Activated T-helper 2 cell treated with anti-CD3 and anti-CD28 coated beads, Interferon-gamma antibody, Interleukin-2, Interleukin-4, amounts not matched to agents 10 μg/mL and 5 μg/mL and 100 μg/mL, durations not matched to agents 14 hours and 24 hours and 36 hours (primary cell): ENCODE data around the gene VWA3B. TPM values are rescaled to one million over a fixed set of nuclear protein-coding genes. Genes with fewer than 3 reads are reported as not detected.
"Not testable (repeated sequence)": the region's sequence is repeated elsewhere in the genome, so short reads cannot be mapped to it uniquely, and the experiment has no call there.

Experiments used
- DNase-seq: peaks from one replicate; pipeline ENCODE4 v3.0.0; 2021; ENCODE audit warnings: low spot score
- H3K27ac Mint-ChIP-seq: one replicate; pipeline ENCODE4 v1.8.0; 2021; ENCODE audit warnings: mixed read lengths
- H3K27me3 Mint-ChIP-seq: one replicate; pipeline ENCODE4 v1.8.0; 2021; ENCODE audit warnings: low read depth, mixed read lengths
- H3K36me3 Mint-ChIP-seq: one replicate; pipeline ENCODE4 v1.8.0; 2021; ENCODE audit warnings: low read depth, mixed read lengths
- H3K4me1 Mint-ChIP-seq: one replicate; pipeline ENCODE4 v1.8.0; 2021; ENCODE audit warnings: low read depth, mixed read lengths
- H3K4me3 Mint-ChIP-seq: one replicate; pipeline ENCODE4 v1.8.0; 2021; ENCODE audit warnings: low read depth, mild to moderate bottlenecking, moderate library complexity, mixed read lengths
- H3K9me3 Mint-ChIP-seq: one replicate; pipeline ENCODE4 v1.8.0; 2021; ENCODE audit warnings: mixed read lengths
- intact Hi-C: fragments of 100-400 bp; cut with micrococcal nuclease; formaldehyde crosslinking; loops from one replicate; pipeline ENCODE4 v1.15.1; 2023
- total RNA-seq: library from RNA; stranded (reverse); gene quantifications from 2 replicates; pipeline ENCODE4 v1.2.3, GENCODE V29; 2022

The VWA3B gene
- total RNA-seq, 1 donor from 2014 or later, result not detected

DNA sequence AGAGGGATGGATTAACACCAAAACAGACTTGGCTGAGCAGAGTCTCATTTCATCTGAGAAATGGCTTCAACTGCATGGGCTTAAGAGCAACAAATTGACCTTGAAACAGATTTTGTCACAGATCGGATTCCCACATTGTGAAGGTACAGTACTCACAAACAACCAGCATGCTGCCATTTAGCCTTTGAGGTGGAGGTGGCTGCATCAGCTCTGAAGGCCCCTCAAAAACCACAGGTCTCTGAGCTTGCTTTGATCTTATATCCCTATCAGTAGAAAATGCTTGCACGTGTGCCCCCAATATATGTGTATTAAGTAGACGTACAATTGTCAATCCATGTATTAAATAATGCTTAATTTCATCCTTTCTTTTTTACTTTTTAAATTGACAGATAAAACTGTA, 6.2 kb downstream of the VWA3B start:
- no peaks in the 10 kb centered on the region for H3K36me3 Mint-ChIP-seq
- no peak for DNase-seq
- H3K4me3 Mint-ChIP-seq, result no peak overlapping the region
- peaks cover 42% of the 10 kb centered on the region for H3K27me3 Mint-ChIP-seq
- peaks cover 21% of the 10 kb centered on the region for H3K9me3 Mint-ChIP-seq
- H3K4me1 Mint-ChIP-seq, result peaks cover 3% of the 10 kb centered on the region
- no peak overlapping the region for H3K27ac Mint-ChIP-seq
- intact Hi-C loops, result no loop called here

DNA sequence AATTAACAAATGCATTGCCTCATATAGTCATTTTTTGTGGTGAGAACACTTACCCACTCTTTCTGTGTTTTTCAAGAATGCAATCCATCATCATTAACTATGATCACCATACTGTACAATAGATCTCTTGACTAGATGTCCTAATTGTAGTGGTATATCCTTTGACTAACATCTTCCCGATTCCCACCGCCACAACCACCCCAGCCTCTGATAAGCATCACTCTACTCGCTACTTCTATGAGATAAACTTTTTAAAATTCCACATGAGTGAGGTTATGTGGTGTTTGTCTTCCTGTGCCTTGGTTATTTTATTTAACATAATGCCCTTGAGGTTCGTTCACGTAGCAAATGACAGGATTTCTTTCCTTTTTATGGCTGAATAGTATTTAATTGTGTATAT, 6.6 kb downstream of the VWA3B start:
- Mint-ChIP-seq H3K4me3 (no peak overlapping the region), H3K27me3 (peaks cover 39% of the 10 kb centered on the region), H3K27ac (no peak overlapping the region), H3K9me3 (peaks cover 24% of the 10 kb centered on the region), H3K4me1 (no peaks in the 10 kb centered on the region), H3K36me3 (no peaks in the 10 kb centered on the region)
- DNase-seq, result no peak
- intact Hi-C loops, result no loop called here

DNA sequence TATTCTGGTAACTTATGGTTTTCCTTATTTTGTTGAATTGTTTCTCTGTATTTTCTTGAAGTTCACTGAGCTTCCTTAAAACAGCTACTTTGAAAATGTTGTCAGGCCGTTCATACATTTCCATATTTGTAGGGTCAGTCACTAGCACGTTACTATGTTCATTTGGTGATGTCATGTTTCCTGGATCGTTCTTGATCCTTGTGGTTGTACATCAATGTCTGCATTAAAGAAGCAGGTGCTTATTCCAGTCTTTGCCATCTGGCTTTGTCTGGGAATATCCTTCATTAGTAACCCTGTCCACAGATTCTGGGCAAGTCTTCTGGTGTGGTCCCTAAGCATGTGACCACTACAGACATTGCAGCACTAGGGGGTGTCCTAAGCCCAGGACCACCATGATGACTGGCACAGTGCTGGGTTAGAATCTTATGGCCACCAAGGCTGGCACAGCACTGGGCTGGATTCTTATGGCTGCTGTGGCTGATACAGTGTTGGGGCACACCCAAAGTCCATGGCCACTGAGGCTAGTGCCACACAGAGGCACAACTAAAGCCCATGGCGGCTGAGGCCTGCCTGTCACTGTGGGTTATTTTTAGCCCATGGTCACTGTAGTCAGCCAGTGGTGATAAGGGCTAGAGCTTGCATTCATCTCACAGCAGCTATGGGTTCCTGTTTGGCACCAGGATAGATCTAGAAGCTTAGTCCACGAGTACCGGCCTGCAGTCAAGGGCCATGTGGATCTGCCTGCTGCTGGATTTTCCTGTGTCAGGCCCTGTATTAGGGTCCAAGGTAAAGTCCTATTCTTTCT, 13.2 kb downstream of the VWA3B start:
- DNase-seq, result no peak
- H3K27me3 Mint-ChIP-seq, result peaks cover 21% of the 10 kb centered on the region
- no peak overlapping the region for H3K27ac Mint-ChIP-seq
- intact Hi-C loops, result no loop called here
- peaks cover 28% of the 10 kb centered on the region for H3K9me3 Mint-ChIP-seq
- no peak overlapping the region for H3K4me3 Mint-ChIP-seq
- no peaks in the 10 kb centered on the region for H3K36me3 Mint-ChIP-seq
- no peaks in the 10 kb centered on the region for H3K4me1 Mint-ChIP-seq

DNA sequence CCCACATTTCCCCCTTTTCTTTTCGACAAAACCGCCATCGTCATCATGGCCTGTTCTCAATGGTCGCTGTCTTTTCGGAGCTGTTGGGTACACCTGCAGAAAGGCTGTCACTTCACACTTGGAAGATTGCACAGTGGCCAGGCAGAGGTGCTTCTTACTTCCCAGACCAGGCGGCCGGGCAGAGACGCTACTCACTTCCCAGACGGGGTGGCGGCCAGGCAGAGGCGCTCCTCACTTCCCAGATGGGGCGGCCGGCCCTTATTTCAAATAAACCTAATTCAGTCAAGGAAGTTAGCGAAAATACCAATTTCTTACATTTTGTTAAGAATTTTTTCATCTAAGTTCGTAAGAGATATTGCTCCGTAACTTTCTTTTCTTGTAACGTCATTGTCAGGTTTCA, 15.3 kb downstream of the VWA3B start:
- H3K27me3 Mint-ChIP-seq, result peaks cover 16% of the 10 kb centered on the region
- H3K36me3 Mint-ChIP-seq, intact Hi-C loops, DNase-seq, H3K27ac Mint-ChIP-seq, H3K4me1 Mint-ChIP-seq, H3K4me3 Mint-ChIP-seq: not testable (repeated sequence)
- peaks cover 17% of the 10 kb centered on the region for H3K9me3 Mint-ChIP-seq

DNA sequence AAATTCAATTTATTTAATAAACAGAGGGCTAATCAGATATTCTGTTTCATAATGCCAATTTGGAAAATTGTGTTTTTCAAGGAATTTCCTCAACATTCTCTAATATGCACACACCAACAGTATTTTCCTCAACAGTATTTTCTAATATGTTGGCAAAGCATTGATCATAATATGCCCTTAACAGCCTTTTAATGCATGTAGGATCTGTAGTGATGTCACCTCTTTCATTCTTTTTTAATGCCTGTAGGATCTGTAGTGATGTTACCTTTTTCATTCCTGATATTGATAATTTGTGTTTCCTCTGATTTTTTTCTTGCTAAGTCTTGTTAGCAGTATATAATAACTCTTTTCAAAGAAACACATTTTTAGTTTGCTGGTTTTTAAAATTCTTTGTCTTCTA, 15.9 kb downstream of the VWA3B start:
- Mint-ChIP-seq H3K4me1 (no peaks in the 10 kb centered on the region), H3K27me3 (peaks cover 11% of the 10 kb centered on the region), H3K36me3 (no peaks in the 10 kb centered on the region), H3K9me3 (peaks cover 14% of the 10 kb centered on the region), H3K4me3 (no peak overlapping the region), H3K27ac (no peak overlapping the region)
- intact Hi-C loops, result no loop called here
- no peak for DNase-seq

DNA sequence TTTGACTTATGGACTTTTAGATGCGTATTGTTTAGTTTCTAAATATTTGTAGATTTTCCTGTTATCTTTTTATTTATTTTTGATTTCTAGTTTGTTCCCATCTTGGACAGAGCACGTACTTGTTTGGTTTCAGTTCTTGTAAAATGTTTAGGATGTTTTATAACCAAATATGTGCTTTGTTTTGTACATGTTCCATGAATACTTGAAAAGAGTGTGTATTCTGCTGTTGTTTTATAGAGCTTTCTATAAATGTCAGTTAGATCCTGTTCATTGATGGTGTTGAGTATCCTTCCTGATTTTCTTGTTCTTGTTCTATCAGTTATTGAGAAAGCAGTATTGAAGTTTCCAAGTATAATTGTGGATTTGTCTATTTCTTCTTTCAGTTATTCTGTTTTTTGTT, 21.1 kb downstream of the VWA3B start:
- Mint-ChIP-seq H3K36me3 (no peaks in the 10 kb centered on the region), H3K27me3 (peaks cover 27% of the 10 kb centered on the region)
- DNase-seq, result no peak

DNA sequence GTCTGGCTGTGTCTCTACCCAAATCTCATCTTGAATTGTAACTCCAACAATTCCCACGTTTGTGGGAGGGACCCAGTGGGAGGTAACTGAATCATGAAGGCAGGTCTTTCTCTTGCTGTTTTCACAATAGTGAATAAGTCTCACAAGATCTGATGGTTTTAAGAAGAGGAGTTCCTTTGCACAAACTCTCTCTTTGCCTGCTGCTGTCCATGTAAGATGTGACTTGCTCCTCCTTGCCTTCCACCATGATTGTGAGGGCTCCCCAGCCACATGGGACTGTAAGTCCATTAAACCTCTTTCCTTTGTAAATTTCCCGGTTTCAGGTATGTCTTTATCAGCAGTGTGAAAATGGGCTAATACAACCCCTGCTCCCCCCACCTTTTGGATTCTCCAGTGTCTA, 23.8 kb downstream of the VWA3B start:
- peaks cover 30% of the 10 kb centered on the region for H3K27me3 Mint-ChIP-seq
- intact Hi-C loops, result no loop called here
- no peak for DNase-seq
- H3K9me3 Mint-ChIP-seq, result peaks cover 16% of the 10 kb centered on the region
- no peak overlapping the region for H3K4me3 Mint-ChIP-seq
- no peaks in the 10 kb centered on the region for H3K4me1 Mint-ChIP-seq
- H3K36me3 Mint-ChIP-seq, result no peaks in the 10 kb centered on the region
- no peak overlapping the region for H3K27ac Mint-ChIP-seq

More for the DNA sequence above, 21.1 kb downstream of the VWA3B start:
- intact Hi-C loops, result no loop called here
- Mint-ChIP-seq H3K4me3 (no peak overlapping the region), H3K9me3 (peaks cover 21% of the 10 kb centered on the region), H3K4me1 (no peaks in the 10 kb centered on the region), H3K27ac (no peak overlapping the region)

DNA sequence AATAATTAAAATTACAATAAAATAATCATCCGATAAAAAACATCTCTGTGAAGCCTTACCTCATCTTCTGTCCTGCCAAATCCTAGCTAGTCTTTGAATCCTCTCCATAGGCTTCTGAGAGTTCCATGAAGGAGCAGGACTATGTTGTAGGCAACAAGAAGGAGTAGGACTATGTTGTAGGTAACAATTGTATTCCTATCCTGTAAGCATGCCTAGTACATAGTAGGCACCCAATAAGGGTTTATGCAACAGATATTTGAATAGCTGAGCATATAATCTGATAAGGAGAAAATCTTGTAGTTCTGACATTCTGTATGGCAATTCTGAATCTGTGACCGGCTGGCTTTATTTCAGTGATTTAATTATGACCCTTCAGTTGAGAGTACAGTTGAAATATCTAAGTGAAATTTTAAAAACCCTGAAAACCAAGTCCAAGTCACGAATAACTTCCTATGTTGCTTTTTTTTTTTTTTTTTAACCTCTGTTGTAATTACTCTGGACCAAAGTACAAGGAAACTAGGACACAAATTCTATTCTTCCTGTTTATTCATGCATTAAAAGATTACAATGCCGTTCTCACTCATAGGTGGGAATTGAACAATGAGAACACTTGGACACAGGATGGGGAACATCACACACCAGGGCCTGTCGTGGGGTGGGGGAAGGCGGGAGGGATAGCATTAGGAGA, 27.8 kb downstream of the VWA3B start:
- no peaks in the 10 kb centered on the region for H3K36me3 Mint-ChIP-seq
- H3K4me3 Mint-ChIP-seq, result no peak overlapping the region
- peaks cover 33% of the 10 kb centered on the region for H3K27me3 Mint-ChIP-seq
- no peak overlapping the region for H3K27ac Mint-ChIP-seq
- peaks cover 16% of the 10 kb centered on the region for H3K9me3 Mint-ChIP-seq
- DNase-seq, result no peak
- H3K4me1 Mint-ChIP-seq, result no peaks in the 10 kb centered on the region
- intact Hi-C loops, result no loop called here

DNA sequence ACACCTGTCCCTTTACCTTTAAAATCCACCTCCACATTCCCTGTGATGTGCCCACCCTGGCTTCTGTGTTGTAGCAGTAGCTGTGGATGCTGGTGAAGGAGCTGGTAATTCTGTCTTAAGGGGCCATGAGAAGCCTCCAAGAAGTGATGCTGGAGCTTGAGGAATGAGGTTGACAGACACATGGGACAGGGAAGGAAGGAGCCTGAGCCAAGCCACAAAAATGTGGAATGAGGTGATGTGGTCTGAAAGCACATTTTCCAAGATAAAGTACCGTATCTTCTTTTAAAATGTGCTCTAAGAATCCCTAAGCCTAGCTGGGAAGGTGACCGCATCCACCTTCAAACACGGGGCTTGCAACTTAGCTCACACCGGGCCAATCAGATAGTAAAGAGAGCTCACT, 31.2 kb downstream of the VWA3B start:
- no peaks in the 10 kb centered on the region for H3K9me3 Mint-ChIP-seq
- H3K27ac Mint-ChIP-seq, result no peak overlapping the region
- no peak overlapping the region for H3K4me3 Mint-ChIP-seq
- intact Hi-C loops, result no loop called here
- H3K36me3 Mint-ChIP-seq, result no peaks in the 10 kb centered on the region
- no peak for DNase-seq
- peaks cover 17% of the 10 kb centered on the region for H3K27me3 Mint-ChIP-seq
- peaks cover under 1% of the 10 kb centered on the region for H3K4me1 Mint-ChIP-seq

DNA sequence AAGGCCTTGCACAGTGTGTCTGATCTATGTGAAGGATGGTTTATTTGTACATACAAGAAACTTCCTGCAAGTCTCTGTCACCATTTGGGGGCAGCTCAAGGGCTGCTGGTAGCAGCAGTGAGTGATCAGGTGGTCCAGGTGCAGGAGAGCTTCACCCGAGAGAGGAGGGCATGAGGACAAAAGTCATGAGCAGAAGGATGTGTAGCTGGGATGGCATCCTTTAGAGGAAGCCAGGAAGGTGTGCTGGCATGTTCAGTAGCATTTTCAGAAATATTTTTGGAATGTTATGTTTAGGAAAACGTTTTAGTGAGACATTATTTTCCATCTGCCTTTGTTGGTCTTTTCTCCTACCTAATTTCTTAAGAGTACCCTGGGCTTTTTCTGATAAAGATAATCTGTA, 31.9 kb downstream of the VWA3B start:
- Mint-ChIP-seq H3K9me3 (no peaks in the 10 kb centered on the region), H3K36me3 (no peaks in the 10 kb centered on the region), H3K27ac (no peak overlapping the region), H3K4me3 (no peak overlapping the region), H3K4me1 (peaks cover 5% of the 10 kb centered on the region), H3K27me3 (peaks cover 14% of the 10 kb centered on the region)
- DNase-seq, result no peak
- intact Hi-C loops, result no loop called here

DNA sequence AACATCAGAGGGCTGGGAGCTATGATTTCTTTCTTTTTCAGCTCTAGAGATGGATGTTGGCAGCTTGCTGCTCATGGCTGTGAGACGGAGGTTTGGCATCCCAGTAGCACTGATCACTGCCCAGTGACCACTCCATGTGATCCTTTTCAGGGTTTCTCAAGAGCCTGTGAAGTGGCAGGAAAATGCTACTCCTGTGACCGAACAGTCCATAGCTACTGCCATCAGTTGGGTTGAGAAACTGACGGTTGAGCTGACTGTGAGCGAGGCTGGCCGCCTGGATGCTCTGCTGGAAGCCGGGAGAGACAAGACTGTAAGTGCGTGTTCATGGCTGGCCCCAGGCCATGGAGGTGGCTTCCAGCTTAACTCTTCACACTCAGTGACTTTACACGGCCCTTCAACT, 34.2 kb downstream of the VWA3B start:
- Mint-ChIP-seq H3K36me3 (no peaks in the 10 kb centered on the region), H3K9me3 (no peaks in the 10 kb centered on the region), H3K27ac (no peak overlapping the region), H3K4me3 (no peak overlapping the region), H3K4me1 (peaks cover 5% of the 10 kb centered on the region), H3K27me3 (peaks cover 11% of the 10 kb centered on the region)
- intact Hi-C loops, result no loop called here
- no peak for DNase-seq

DNA sequence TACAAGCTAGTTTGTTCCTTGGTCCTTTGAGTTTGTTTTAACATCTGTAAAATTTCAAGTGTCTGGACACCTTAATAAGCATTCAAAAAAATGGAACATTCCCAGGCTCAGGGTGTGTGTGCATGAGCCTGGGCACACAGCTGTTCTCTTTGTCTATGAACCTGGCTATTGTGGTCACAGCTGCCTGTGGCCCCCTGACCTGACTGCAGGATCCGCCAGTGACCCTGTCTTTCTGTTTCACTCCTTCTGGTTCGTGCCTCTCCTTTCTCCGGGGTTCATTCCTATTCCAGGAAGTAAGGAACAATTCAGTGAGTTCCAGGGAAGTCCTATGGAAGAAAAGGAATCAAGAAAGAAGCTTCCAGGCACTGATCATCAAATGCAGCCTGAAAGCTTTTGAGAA, 35.6 kb downstream of the VWA3B start:
- Mint-ChIP-seq H3K9me3 (no peaks in the 10 kb centered on the region), H3K27ac (no peak overlapping the region), H3K4me3 (no peak overlapping the region), H3K27me3 (peaks cover 9% of the 10 kb centered on the region), H3K4me1 (peaks cover 5% of the 10 kb centered on the region), H3K36me3 (no peaks in the 10 kb centered on the region)
- intact Hi-C loops, result no loop called here
- no peak for DNase-seq

DNA sequence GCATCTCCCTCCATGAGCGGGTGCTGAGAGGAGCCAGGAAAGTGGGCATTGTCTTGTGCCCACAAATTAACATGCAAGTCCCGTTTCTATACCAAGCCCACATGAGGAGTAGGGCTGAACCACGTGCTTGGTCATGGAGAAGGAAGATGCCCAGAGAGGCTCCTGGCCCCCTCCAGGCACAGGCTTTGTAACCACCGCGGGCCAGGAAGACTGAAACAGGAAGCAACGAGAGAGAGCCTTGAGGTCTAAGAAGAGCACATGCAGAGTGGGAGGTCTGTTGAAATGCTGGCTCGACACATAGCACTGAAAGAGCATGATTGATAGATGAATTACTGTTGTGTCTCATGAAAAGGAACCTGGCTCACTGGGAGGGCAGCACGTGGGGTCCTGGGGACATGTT, 36.3 kb downstream of the VWA3B start:
- H3K36me3 Mint-ChIP-seq, result no peaks in the 10 kb centered on the region
- H3K4me1 Mint-ChIP-seq, result peaks cover 5% of the 10 kb centered on the region
- no peak overlapping the region for H3K4me3 Mint-ChIP-seq
- intact Hi-C loops, result no loop called here
- H3K9me3 Mint-ChIP-seq, result no peaks in the 10 kb centered on the region
- H3K27ac Mint-ChIP-seq, result no peak overlapping the region
- DNase-seq, result no peak
- peaks cover 9% of the 10 kb centered on the region for H3K27me3 Mint-ChIP-seq
